ENCODE results near the gene UBE2Q2.

Gene UBE2Q2

GRCh38 chr15:75921732-75922703 lies 78.8 kb downstream of the UBE2Q2 start:
- DNase-seq = no peak

- DNase-seq = no peak
Observed at GRCh38 chr15:75923756-75924155, 80.5 kb downstream of the UBE2Q2 start.

- DNase-seq = no peak
Observed at GRCh38 chr15:75924576-75924975, 81.3 kb downstream of the UBE2Q2 start.

GRCh38 chr15:75925440-75925839 lies 82.2 kb downstream of the UBE2Q2 start:
- DNase-seq = no peak

- DNase-seq = no peak
Observed at GRCh38 chr15:75926931-75927330, 83.7 kb downstream of the UBE2Q2 start.

- no peak for DNase-seq
Observed at GRCh38 chr15:75927601-75928000, 84.4 kb downstream of the UBE2Q2 start.

GRCh38 chr15:75928680-75929608 lies 85.7 kb downstream of the UBE2Q2 start:
- DNase-seq = no peak

- no peak for DNase-seq
Observed at GRCh38 chr15:75929799-75930565, 86.7 kb downstream of the UBE2Q2 start.

- DNase-seq = no peak
Observed at GRCh38 chr15:75930866-75931265, 87.6 kb downstream of the UBE2Q2 start.

- DNase-seq = no peak
Observed at GRCh38 chr15:75942464-75942863, 99.2 kb downstream of the UBE2Q2 start.

GRCh38 chr15:75943246-75943645 lies 100.0 kb downstream of the UBE2Q2 start:
- no peak for DNase-seq

- DNase-seq = no peak
Observed at GRCh38 chr15:75943713-75944215, 100.5 kb downstream of the UBE2Q2 start.

GRCh38 chr15:75945953-75946352 lies 102.7 kb downstream of the UBE2Q2 start:
- DNase-seq = no peak

GRCh38 chr15:75947092-75947491 lies 103.8 kb downstream of the UBE2Q2 start:
- DNase-seq = no peak

- DNase-seq = no peak
Observed at GRCh38 chr15:75948761-75949296, 105.6 kb downstream of the UBE2Q2 start.

All from nucleus accumbens (tissue), 56 donors.